HepG2 (cell line): ENCODE measurements around the gene RDH11. TPM values are rescaled to one million over a fixed set of nuclear protein-coding genes. Genes with fewer than 3 reads are reported as not detected.

ENCODE experiments used
- ASH2L ChIP-seq: fragments of 300-600, 200-600 bp; sonication (generic); IDR thresholded peaks from 2 replicates; pipeline ENCODE4 v1.7.0; 2017; ENCODE audit warnings: low read depth, mild to moderate bottlenecking, moderate library complexity, mixed read lengths, low read length; ENCODE audit not compliant: insufficient read length
- CEBPZ ChIP-seq: IDR thresholded peaks from 2 replicates; pipeline ENCODE4 v1.6.1; 2012; ENCODE audit warnings: low read length, improper control_type of control experiment
- IRF2 ChIP-seq: IDR thresholded peaks from 2 replicates; pipeline ENCODE4 v1.6.1; 2018; ENCODE audit warnings: missing genetic modification reagents, missing compliant biosample characterization
- PAX8 ChIP-seq: sonication (generic); formaldehyde crosslinking; IDR thresholded peaks from 2 replicates; pipeline ENCODE4 v1.8.0; 2022; ENCODE audit warnings: mild to moderate bottlenecking, missing genetic modification reagents, borderline replicate concordance
- SALL1 ChIP-seq: sonication (generic); formaldehyde crosslinking; IDR thresholded peaks from 2 replicates; pipeline ENCODE4 v1.8.0; 2022; ENCODE audit warnings: mild to moderate bottlenecking, missing genetic modification reagents
- STAT5B ChIP-seq: sonication (generic); formaldehyde crosslinking; IDR thresholded peaks from 2 replicates; pipeline ENCODE4 v1.4.0; 2020; ENCODE audit warnings: missing genetic modification reagents
- SUZ12 ChIP-seq: fragments of 150-350 bp; IDR thresholded peaks from 2 replicates; pipeline ENCODE4 v1.6.1; 2014; ENCODE audit warnings: low read depth, low read length
- ZNF574 ChIP-seq: sonication (generic); formaldehyde crosslinking; IDR thresholded peaks from 2 replicates; pipeline ENCODE4 v1.4.0; 2020; ENCODE audit warnings: missing genetic modification reagents
- polyA plus RNA-seq, 8 experiments: library from polyadenylated mRNA; depleted of rRNA in 3 of 8; stranded (reverse) in 7 of 8; unstranded in 1 of 8; fragments of >200 nt; fragmentation: Illumina TruSeq in 4 of 8; extraction: Trizol in 4 of 8; gene quantifications; 2 replicates each; pipeline versions ENCODE4 v1.2.1 to v1.2.3, GENCODE V29; 2011 to 2016; ENCODE audit warnings: low read depth in 4 of 8, missing spikeins in 1 of 8, mixed read lengths in 1 of 8; ENCODE audit not compliant: insufficient read depth in 1 of 8
- total RNA-seq, 5 experiments: library from RNA; depleted of rRNA; stranded (reverse); fragments of >200 nt; fragmentation: Illumina TruSeq; extraction: Trizol; gene quantifications; 2 replicates each; pipeline ENCODE4 v1.2.3, GENCODE V29; 2016; ENCODE audit warnings: low read depth in 1 of 5

Gene RDH11
- total and polyA plus RNA-seq, 2 of the 13 experiments (the other 11 are each of a cell fraction or from before 2014, with no cell fraction given): 106 to 131 TPM

GRCh38 chr14:67722293-67722692 is 26.7 kb upstream of the RDH11 start (continued):
- no peak for TF ChIP-seq CEBPZ
- TF ChIP-seq ASH2L: no peak
- no peak for TF ChIP-seq STAT5B
- TF ChIP-seq SUZ12: peak; percentile 38; the same call in 1 of the 2 replicates
- 0 out of 2 replicates have a peak, but pooled peaks have one; percentile 40 for TF ChIP-seq IRF2 (CRISPR knock-in tag)
- no peak for TF ChIP-seq ZNF574 (CRISPR knock-in tag)
- TF ChIP-seq SALL1 (CRISPR knock-in tag): peak; percentile 36; the same call in 1 of the 2 replicates
- no peak for TF ChIP-seq PAX8
- TF ChIP-seq, all 625 proteins: peak for 10
